ENCODE results near the gene GOLGA8S.

DNA sequence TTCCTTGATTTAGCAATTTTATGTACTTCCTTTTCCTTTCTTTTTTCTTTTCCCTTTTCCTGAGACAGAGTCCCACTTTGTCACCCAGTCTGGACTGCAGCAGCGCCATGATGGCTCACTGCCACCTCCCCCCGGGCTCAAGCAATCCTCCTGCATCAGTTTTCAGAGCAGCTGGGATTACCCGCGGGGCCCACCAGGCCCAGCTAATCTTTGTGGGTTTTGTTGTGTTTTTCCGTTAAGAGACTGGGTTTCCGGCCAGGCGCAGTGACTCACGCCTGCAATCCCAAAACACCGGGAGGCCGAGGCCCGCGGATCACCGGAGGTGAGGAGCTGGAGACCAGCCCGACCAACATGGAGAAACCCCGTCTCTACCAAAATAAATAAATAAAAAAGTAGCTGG lies 17.7 kb downstream of the GOLGA8S start:
- TF ChIP-seq POLR2A (IDR thresholded peaks at IDR 0.05) (no peak), POLR2AphosphoS5 (IDR thresholded peaks at IDR 0.05) (no peak)
- TF ChIP-seq, protein P1, sequence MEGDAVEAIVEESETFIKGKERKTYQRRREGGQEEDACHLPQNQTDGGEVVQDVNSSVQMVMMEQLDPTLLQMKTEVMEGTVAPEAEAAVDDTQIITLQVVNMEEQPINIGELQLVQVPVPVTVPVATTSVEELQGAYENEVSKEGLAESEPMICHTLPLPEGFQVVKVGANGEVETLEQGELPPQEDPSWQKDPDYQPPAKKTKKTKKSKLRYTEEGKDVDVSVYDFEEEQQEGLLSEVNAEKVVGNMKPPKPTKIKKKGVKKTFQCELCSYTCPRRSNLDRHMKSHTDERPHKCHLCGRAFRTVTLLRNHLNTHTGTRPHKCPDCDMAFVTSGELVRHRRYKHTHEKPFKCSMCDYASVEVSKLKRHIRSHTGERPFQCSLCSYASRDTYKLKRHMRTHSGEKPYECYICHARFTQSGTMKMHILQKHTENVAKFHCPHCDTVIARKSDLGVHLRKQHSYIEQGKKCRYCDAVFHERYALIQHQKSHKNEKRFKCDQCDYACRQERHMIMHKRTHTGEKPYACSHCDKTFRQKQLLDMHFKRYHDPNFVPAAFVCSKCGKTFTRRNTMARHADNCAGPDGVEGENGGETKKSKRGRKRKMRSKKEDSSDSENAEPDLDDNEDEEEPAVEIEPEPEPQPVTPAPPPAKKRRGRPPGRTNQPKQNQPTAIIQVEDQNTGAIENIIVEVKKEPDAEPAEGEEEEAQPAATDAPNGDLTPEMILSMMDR (IDR thresholded peaks at IDR 0.05): no peak

All from upper lobe of left lung (tissue), 4 donors.